ENCODE data around the gene TIAM1. TPM values are rescaled to one million over a fixed set of nuclear protein-coding genes. Genes with fewer than 3 reads are reported as not detected.

Gene TIAM1
- total and polyA plus RNA-seq, 2 of the 8 experiments (the other 6 are each of a cell fraction or from before 2014, with no cell fraction given) = 10.1 to 30.7 TPM

DNA sequence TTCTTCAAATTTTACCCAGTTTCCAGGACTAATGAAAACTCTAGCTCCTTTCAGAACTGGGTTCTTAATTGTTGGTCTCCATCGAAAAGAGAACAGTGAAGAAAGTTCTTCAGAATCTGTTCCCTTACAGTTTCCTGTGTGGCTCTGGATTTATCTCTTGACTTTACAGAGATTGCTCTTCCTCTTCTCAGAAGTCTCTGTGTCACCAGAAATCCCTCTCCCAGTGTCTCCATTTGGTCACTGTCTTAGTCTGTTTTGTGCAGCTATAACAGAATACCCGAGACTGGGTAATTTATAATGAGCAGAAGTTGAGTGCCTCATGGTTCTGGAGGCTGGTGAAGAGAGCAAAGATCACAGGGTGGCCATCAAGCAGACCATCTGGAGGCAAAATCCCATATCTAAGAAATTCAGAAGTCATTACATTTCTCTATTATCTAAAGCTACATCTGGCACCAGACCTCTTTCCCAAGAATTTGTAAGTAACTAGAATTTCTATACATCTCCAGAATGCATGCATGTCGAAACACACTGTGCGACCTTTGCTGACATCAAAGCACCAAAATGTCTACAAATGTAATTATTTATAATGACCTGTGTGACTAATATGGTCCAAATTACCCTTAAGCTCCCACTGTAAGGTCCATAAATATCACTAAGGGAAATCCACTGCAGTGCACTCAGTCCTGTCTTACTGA lies 240.3 kb downstream of the TIAM1 start:
- H2BK15ac ChIP-seq (ENCODE audit: low read length) = no peak overlapping the region
- no peak overlapping the region for H3K9ac ChIP-seq (replicated peaks in 1 of 4; ENCODE audit: extremely low read depth in 1 of 4, low read depth in 3 of 4, low read length in 3 of 4)
- no peaks in the 10 kb centered on the region for H3K79me2 ChIP-seq (ENCODE audit: control insufficient read depth in 1 of 2, insufficient read depth in 2 of 2, low read length in 2 of 2)
- no peak for DNase-seq (ENCODE audit: low read depth in 1 of 2, low spot score in 2 of 2)
- no peak overlapping the region for H3K23ac ChIP-seq (ENCODE audit: insufficient read length)
- CTCF ChIA-PET (ENCODE audit: partially characterized antibody) = interaction anchor here (0.9 to 1.2 kb wide), 2 partner anchors 16 to 95 kb away, joined by 3 to 4 read pairs; no protein-coding TSS in a partner anchor
- no peak for FAIRE-seq
- no peak overlapping the region for H2AK5ac ChIP-seq (ENCODE audit: low read depth, low read length)
- no peaks in the 10 kb centered on the region for H3K23me2 ChIP-seq (ENCODE audit: low read depth, low read length)
- H3K9me3 ChIP-seq (ENCODE audit: insufficient read depth in 2 of 2, low read depth in 1 of 2, low read length in 1 of 2) = peaks cover 6 to 7% of the 10 kb centered on the region in 2 experiments; a peak in 3 of 4 replicates
- no peaks in the 10 kb centered on the region for H3K79me1 ChIP-seq (ENCODE audit: low read depth, low read length)
- POLR2A ChIA-PET (ENCODE audit: partially characterized antibody) = no interaction called here
- no peak overlapping the region for H3K4me2 ChIP-seq (ENCODE audit: insufficient read depth in 1 of 2, low read depth in 2 of 2, low read length in 2 of 2)
- H3K36me3 ChIP-seq (ENCODE audit: control insufficient read depth in 2 of 4, insufficient read depth in 4 of 4, low read length in 3 of 4) = no peaks in the 10 kb centered on the region
- H3K27ac ChIP-seq (ENCODE audit: low read depth, low read length) = no peak overlapping the region
- no peak overlapping the region for H2BK5ac ChIP-seq (ENCODE audit: low read depth, low read length)
- H2BK20ac ChIP-seq (ENCODE audit: low read length) = no peak overlapping the region
- peaks cover 0 to 2% (median 0%) of the 10 kb centered on the region in 4 experiments; a peak in 2 of 7 replicates for H3K4me1 ChIP-seq (replicated peaks in 1 of 4; ENCODE audit: control insufficient read depth in 3 of 4, insufficient read depth in 4 of 4, low read length in 3 of 4)
- H4K8ac ChIP-seq (ENCODE audit: extremely low read depth, insufficient read depth, low read length) = no peak overlapping the region
- 86% methylated on average over 4 of the region's 4 CpGs; no CpG with 5 or more reads in 1 of the 2 experiments for WGBS, 2 experiments (ENCODE audit: extremely low coverage in 1 of 2, insufficient coverage in 1 of 2, insufficient read length in 1 of 2, insufficient replicate concordance in 2 of 2, low coverage in 1 of 2, low lambda C conversion rate in 2 of 2, missing lambda C conversion rate in 1 of 2)
- no peak overlapping the region for H2AFZ ChIP-seq (ENCODE audit: low read length)
- no peak overlapping the region for H4K5ac ChIP-seq (ENCODE audit: insufficient read length, low read depth, low read length)
- H4K20me1 ChIP-seq (replicated peaks in 1 of 2; ENCODE audit: control insufficient read depth in 1 of 2, insufficient read depth in 2 of 2, low read length in 2 of 2) = no peaks in the 10 kb centered on the region
- H3K4ac ChIP-seq (replicated peaks; ENCODE audit: insufficient read length, low read depth, low read length) = no peak overlapping the region
- H3K14ac ChIP-seq (ENCODE audit: insufficient read length) = no peak overlapping the region
- H3K27me3 ChIP-seq (replicated peaks in 1 of 4; ENCODE audit: control insufficient read depth in 3 of 4, extremely low read depth in 1 of 4, insufficient read depth in 3 of 4, low read length in 3 of 4) = no peaks in the 10 kb centered on the region; a peak in 1 of 7 replicates
- no peak overlapping the region for H3K18ac ChIP-seq (ENCODE audit: extremely low read depth, low read length)
- H2BK12ac ChIP-seq (ENCODE audit: low read depth, low read length) = no peak overlapping the region
- no peak overlapping the region for H3K4me3 ChIP-seq (ENCODE audit: extremely low read depth in 1 of 4, insufficient read depth in 2 of 4, low read depth in 3 of 4, low read length in 4 of 4)
- H4K91ac ChIP-seq (replicated peaks; ENCODE audit: insufficient read length, low read length) = no peak overlapping the region
- no peak overlapping the region for H2BK120ac ChIP-seq (replicated peaks; ENCODE audit: low read depth, low read length)
- no peak overlapping the region for H3K56ac ChIP-seq (replicated peaks; ENCODE audit: insufficient read length, low read depth, low read length)
- TF ChIP-seq CREB1 (IDR thresholded peaks at IDR 0.05) (no peak), BRCA1 (IDR thresholded peaks at IDR 0.05; ENCODE audit: low read depth, low read length) (no peak), GTF2F1 (IDR thresholded peaks at IDR 0.05; ENCODE audit: borderline replicate concordance, low read depth, low read length) (no peak), HDAC6 (IDR thresholded peaks at IDR 0.05; ENCODE audit: low read depth, low read length) (no peak), SIX5 (IDR thresholded peaks at IDR 0.05; ENCODE audit: low read depth, low read length) (no peak), EGR1 (IDR thresholded peaks at IDR 0.05; ENCODE audit: borderline replicate concordance, low read depth, low read length) (no peak), JUN (IDR thresholded peaks at IDR 0.05; ENCODE audit: low read depth, low read length) (no peak), JUND (IDR thresholded peaks at IDR 0.05; ENCODE audit: low read length) (no peak), BCL11A (IDR thresholded peaks at IDR 0.05; ENCODE audit: low read depth in 2 of 2, low read length in 2 of 2) (no peak), YY1 (IDR thresholded peaks at IDR 0.05; ENCODE audit: low read depth, low read length) (no peak), SUZ12 (IDR thresholded peaks at IDR 0.05; ENCODE audit: low read length) (no peak), KDM1A (IDR thresholded peaks at IDR 0.05; ENCODE audit: borderline replicate concordance, low read length) (no peak), KDM5A (IDR thresholded peaks at IDR 0.05; ENCODE audit: low read length) (no peak), CBX5 (IDR thresholded peaks at IDR 0.05; ENCODE audit: low read depth, low read length) (no peak)
- TF ChIP-seq, protein P1, sequence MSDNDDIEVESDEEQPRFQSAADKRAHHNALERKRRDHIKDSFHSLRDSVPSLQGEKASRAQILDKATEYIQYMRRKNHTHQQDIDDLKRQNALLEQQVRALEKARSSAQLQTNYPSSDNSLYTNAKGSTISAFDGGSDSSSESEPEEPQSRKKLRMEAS (IDR thresholded peaks at IDR 0.05) = no peak
